ENCODE results near the gene MAN1A1. TPM values are rescaled to one million over a fixed set of nuclear protein-coding genes. Genes with fewer than 3 reads are reported as not detected.

Gene MAN1A1
- total RNA-seq, 2 donors from 2014 or later = 25.2 to 26.6 TPM

DNA sequence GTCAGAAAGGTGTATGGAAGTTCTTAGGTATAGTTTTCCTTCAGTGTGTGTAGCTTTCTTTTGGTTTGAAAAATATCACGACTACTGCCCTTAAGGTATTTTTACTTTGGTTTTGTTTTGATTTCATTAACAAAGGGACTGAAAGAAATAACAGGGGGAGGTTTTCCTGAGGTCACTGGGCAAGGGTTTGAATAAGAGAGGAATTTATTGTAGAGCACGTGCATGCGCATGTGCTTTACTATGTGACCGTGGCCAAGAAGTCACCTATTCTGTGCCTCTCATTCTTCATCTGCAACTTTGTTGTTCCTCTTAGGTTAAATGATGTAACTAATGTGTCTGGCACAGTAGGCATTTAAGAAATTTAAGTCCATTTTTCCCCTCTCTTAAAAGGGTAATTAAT lies 4.1 kb upstream of the MAN1A1 start:
- H3K27ac Mint-ChIP-seq = no peak overlapping the region
- no peak overlapping the region for H3K4me3 Mint-ChIP-seq

DNA sequence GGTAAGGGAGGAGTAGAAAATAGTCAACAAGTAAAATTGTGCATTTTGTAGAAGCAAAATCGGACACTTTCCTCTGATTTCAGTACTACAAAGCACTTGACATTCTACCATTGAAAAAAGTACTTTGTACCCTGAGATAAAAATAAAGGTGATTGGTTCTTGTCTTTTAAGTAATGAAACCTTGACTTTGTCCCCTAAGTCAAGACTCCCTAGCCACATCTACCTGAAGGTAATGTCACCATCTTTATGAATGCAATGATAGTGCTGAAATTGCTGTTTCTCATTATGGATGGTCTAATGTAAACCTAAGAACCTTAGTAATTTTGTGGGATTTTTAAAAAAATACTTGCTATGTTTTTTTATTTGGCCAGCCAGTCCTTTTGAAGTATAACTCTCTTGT lies 2.4 kb upstream of the MAN1A1 start:
- Mint-ChIP-seq H3K36me3 (ENCODE audit: insufficient read depth in 2 of 2) (peaks cover 7 to 8% of the 10 kb centered on the region in 2 donors), H3K4me1 (ENCODE audit: low read depth) (peaks cover 42% of the 10 kb centered on the region), H3K27ac (no peak overlapping the region), H3K4me3 (peak overlapping the region; percentile 17 to 53), H3K27me3 (ENCODE audit: low read depth) (no peaks in the 10 kb centered on the region), H3K9me3 (no peaks in the 10 kb centered on the region)
- no peak for ATAC-seq (replicated peaks in 1 of 2)
- no peak for DNase-seq

More for the DNA sequence above, 4.1 kb upstream of the MAN1A1 start:
- no peak for ATAC-seq (replicated peaks in 1 of 2)
- Mint-ChIP-seq H3K9me3 (no peaks in the 10 kb centered on the region), H3K27me3 (ENCODE audit: low read depth) (no peaks in the 10 kb centered on the region), H3K36me3 (ENCODE audit: insufficient read depth in 2 of 2) (peaks cover 4% of the 10 kb centered on the region in 2 donors), H3K4me1 (ENCODE audit: low read depth) (peaks cover 30% of the 10 kb centered on the region)
- DNase-seq = no peak

DNA sequence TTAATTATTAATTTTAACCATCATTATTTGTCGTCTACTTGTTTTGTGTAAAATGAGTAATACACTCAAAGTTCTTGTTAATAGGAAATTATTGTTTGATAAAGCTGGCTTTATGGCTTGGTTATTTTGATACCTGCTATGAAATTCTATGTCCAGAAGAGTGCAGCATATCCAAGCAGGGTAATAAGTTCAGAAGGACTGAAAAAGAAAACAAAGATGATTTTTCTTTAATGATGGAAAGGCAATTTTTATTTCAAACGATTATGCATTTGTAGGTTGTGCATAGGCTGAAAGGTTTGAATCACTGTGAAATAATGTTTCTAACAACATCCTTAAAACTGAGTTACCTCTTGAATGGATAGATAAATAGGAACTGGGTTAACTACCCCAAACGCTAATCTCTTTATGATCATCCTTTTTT lies 1.4 kb upstream of the MAN1A1 start:
- H3K4me3 Mint-ChIP-seq = peak overlapping the region; percentile 88 to 94
- peaks cover 7 to 8% of the 10 kb centered on the region in 2 donors for H3K36me3 Mint-ChIP-seq (ENCODE audit: insufficient read depth in 2 of 2)
- ATAC-seq (replicated peaks in 1 of 2) (no peak), DNase-seq (no peak)
- H3K27ac Mint-ChIP-seq = peak overlapping the region; percentile 95
- peaks cover 53% of the 10 kb centered on the region for H3K4me1 Mint-ChIP-seq (ENCODE audit: low read depth)
- no peaks in the 10 kb centered on the region for H3K9me3 Mint-ChIP-seq
- H3K27me3 Mint-ChIP-seq (ENCODE audit: low read depth) = no peaks in the 10 kb centered on the region

DNA sequence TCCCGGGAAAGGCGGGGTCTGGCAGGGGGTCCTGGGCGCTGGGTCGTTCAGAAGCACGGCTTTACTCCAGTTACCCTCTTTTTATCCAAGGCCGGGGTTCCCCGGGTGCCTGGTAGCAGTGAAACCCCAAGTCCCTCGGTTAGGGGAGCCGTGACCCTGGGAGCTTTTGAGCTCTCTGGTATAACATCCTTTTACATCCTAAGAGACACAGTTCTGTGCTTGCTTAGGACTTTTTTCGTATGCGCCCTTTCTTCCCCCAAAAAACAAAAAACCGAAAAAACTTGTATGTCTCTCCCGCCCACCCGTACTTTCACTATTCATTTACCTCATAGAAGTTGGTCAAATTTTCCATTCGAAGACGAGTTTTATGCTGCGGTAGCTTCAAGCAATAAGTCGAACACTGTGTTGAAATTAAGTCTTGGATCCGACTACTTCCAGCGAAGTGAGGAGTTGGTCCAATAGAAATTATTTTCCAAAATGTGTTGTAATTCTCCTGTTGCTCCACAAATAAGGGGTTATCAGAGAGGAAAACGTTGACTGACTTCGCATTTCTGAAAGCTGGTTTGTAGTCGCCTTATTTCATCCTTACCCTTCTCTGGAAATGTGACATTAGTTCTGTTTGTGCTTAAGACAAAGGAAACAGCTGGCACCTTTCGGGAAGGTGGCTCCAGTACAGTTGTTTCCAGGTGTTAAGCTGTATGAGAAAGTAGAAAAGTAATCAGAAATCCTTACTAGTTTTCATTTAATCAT lies 816 bp upstream of the MAN1A1 start:
- ATAC-seq (replicated peaks in 1 of 2) = peak; percentile 30 to 58
- H3K27me3 Mint-ChIP-seq (ENCODE audit: low read depth) = no peaks in the 10 kb centered on the region
- peak overlapping the region; percentile 95 for H3K27ac Mint-ChIP-seq
- H3K9me3 Mint-ChIP-seq = no peaks in the 10 kb centered on the region
- peaks cover 58% of the 10 kb centered on the region for H3K4me1 Mint-ChIP-seq (ENCODE audit: low read depth)
- peaks cover 7% of the 10 kb centered on the region in 2 donors for H3K36me3 Mint-ChIP-seq (ENCODE audit: insufficient read depth in 2 of 2)
- peak overlapping the region; percentile 88 to 94 for H3K4me3 Mint-ChIP-seq
- peak; percentile 65 to 69 for DNase-seq

DNA sequence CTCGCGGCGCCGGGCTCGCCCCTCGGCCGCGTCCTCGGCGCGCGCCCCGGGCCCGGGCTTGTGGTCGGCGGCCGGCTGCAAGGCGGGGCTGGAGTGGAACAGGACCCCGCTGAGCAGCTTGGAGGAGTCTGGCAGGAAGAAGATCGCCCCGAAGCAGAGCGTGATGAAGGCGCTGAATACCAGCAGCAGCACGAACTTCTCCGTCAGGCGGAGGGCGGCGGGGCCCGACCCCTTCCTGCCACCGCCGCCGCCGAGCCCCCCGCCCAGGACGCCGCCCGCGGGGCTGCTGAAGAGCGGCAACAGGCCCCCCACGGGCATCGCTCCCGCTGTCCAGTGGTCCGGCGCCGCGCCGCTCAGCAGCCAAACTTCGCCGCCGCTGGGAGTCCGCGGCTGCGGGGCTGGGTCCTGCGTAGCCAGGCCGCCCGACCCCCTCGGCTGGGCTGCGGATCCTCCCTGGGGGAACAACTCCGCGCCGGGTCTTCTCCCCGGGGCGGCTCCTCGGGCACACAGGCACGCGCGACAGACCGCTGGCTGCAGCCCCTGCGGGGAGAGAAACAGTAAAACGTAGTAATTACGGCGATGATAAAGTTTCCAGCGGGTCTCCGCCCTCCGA lies 707 bp downstream of the MAN1A1 start:
- Mint-ChIP-seq H3K4me1 (ENCODE audit: low read depth) (peaks cover 69% of the 10 kb centered on the region), H3K4me3 (peak overlapping the region; percentile 93 to 94), H3K9me3 (no peaks in the 10 kb centered on the region), H3K27me3 (ENCODE audit: low read depth) (no peaks in the 10 kb centered on the region), H3K36me3 (ENCODE audit: insufficient read depth in 2 of 2) (peaks cover 6 to 7% of the 10 kb centered on the region in 2 donors), H3K27ac (peak overlapping the region; percentile 38)
- DNase-seq (peak; percentile 44 to 49), ATAC-seq (replicated peaks in 1 of 2) (peak in 1 of 2 donors; percentile 14)

DNA sequence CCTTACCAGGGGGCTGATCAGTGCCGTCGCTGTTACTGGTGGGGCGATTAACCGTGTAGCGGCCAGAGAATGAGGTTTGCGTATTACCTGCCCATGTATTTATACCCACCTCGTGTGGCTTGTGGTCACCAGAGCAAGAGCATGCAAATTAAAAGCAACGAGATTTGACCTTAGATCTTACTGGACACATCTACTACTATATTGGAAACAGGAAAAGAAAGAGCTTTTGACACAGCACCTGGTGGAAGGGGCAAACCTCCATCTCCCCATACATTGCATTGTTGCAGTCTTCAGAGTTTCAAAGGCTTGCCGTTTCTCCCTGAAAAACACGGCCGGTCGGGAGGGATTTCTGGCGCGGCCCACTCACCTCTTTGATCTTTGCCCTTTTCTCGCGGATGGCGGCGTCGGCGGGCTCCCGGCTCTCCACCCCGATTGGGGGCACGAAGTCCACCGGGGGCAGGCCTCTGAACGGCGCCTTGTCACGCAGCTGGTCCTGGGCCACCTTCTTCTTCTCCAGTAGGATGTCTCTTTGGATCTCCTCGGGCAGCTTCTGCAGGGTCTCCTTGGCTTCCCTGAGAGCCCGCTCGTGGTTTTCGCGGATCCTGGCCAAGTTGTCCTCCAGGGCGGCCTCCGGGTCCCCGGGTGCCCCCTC lies 1.3 kb downstream of the MAN1A1 start:
- ATAC-seq (replicated peaks in 1 of 2) = no peak
- H3K27me3 Mint-ChIP-seq (ENCODE audit: low read depth) = no peaks in the 10 kb centered on the region
- peaks cover 6 to 7% of the 10 kb centered on the region in 2 donors for H3K36me3 Mint-ChIP-seq (ENCODE audit: insufficient read depth in 2 of 2)
- H3K9me3 Mint-ChIP-seq = no peaks in the 10 kb centered on the region
- peaks cover 70% of the 10 kb centered on the region for H3K4me1 Mint-ChIP-seq (ENCODE audit: low read depth)
- peak overlapping the region; percentile 88 to 93 for H3K4me3 Mint-ChIP-seq
- peak overlapping the region; percentile 62 for H3K27ac Mint-ChIP-seq
- DNase-seq = peak; percentile 53 to 59

DNA sequence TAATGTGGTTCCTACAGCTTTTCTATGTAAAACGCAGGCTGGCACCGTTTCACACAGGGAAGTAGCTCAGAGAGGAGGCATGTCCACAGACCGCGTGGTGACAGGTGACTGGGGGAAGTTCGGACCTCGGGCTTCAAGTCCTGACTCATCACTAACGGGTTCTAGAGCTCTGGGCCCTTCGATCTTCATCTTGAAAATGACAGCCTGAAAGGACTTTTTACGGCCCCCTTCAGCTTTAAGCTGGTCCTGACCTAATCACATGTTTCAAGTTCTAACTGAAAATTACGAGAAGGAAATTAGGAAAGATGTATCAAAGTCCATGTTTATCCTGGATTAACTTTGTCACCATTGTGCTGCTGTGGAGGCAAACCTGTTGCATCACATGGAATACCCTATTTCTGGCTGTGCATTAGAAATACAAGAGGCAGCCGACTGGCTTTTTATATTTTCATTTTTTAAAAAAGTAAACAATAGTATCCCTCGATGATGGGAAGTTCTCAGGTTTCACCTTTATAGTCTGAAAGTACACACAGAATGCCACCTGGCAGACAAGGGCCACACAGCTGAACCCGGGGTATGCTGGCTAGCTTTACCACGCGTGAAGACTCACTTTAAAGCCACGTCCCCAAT lies 2.0 kb downstream of the MAN1A1 start:
- peaks cover 6 to 7% of the 10 kb centered on the region in 2 donors for H3K36me3 Mint-ChIP-seq (ENCODE audit: insufficient read depth in 2 of 2)
- H3K27me3 Mint-ChIP-seq (ENCODE audit: low read depth) = no peaks in the 10 kb centered on the region
- H3K4me3 Mint-ChIP-seq = peak overlapping the region; percentile 88 to 93
- DNase-seq = peak; percentile 48 to 53
- no peaks in the 10 kb centered on the region for H3K9me3 Mint-ChIP-seq
- peaks cover 73% of the 10 kb centered on the region for H3K4me1 Mint-ChIP-seq (ENCODE audit: low read depth)
- H3K27ac Mint-ChIP-seq = peak overlapping the region; percentile 62
- ATAC-seq (replicated peaks in 1 of 2) = no peak

DNA sequence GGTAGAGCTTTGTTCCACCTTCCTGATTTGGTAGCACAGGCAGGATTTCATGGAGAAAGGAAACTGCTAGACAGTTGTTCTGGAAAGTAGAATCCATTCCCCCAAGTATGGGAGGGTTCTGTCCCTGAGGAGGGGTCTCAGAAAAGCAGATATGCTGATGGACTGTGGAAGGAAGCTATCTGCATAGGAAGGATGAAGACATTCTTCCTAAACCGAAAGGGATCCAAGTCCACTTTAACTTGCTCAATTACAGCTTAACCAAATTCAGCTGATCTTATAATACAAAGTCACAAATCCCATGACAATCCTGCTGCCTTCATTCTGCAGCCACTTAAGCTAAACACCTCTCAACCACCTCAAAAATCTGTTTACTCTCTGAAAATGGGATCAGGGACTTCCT lies 2.6 kb downstream of the MAN1A1 start:
- H3K27me3 Mint-ChIP-seq (ENCODE audit: low read depth) = no peaks in the 10 kb centered on the region
- H3K4me3 Mint-ChIP-seq = peak overlapping the region; percentile 88 to 93
- peaks cover 7 to 8% of the 10 kb centered on the region in 2 donors for H3K36me3 Mint-ChIP-seq (ENCODE audit: insufficient read depth in 2 of 2)
- H3K9me3 Mint-ChIP-seq = no peaks in the 10 kb centered on the region
- ATAC-seq (replicated peaks in 1 of 2) (no peak), DNase-seq (no peak)
- H3K4me1 Mint-ChIP-seq (ENCODE audit: low read depth) = peaks cover 69% of the 10 kb centered on the region
- peak overlapping the region; percentile 62 for H3K27ac Mint-ChIP-seq

DNA sequence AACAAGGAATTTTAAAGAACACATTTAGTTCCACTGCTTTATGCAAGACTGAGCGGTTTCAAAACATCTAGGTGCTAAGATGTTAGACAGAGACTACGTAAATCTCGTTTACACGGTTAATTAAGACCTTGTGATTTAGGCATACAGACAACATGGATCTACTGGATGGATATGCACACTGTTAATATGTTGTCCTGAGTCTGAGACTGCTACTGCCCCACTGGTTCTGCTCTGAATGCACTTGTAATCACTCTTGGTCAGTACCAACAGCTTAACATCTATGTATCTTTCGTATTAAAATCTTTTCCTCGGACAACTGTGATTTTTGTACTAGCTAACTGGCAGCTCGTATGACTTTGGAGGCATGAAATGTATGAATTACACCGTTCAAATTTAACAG lies 3.1 kb downstream of the MAN1A1 start:
- Mint-ChIP-seq H3K27me3 (ENCODE audit: low read depth) (no peaks in the 10 kb centered on the region), H3K9me3 (no peaks in the 10 kb centered on the region), H3K4me1 (ENCODE audit: low read depth) (peaks cover 64% of the 10 kb centered on the region), H3K27ac (no peak overlapping the region), H3K36me3 (ENCODE audit: insufficient read depth in 2 of 2) (peaks cover 7 to 9% of the 10 kb centered on the region in 2 donors), H3K4me3 (peak overlapping the region; percentile 88 to 93)
- no peak for ATAC-seq (replicated peaks in 1 of 2)
- DNase-seq = no peak

DNA sequence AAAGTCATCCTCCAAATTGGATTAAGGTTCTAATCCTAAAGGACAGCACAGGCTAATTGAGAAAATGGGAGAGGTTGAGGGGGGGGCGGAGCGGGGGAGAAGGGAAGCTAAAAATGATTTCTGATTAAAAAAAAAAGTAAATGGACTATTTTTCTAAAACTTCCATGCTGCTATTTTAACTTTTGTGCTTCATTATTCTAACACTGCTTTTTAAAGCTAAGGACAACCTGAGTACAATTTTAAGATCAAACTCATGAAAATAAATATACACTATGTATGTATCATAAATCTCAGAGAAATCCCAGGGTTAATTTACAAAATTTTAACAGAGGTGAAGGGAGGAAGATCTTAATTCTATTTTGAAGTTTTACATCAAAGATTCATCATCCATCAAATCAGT lies 4.4 kb downstream of the MAN1A1 start:
- no peak for ATAC-seq (replicated peaks in 1 of 2)
- H3K4me3 Mint-ChIP-seq = peak overlapping the region; percentile 88 to 93
- no peaks in the 10 kb centered on the region for H3K27me3 Mint-ChIP-seq (ENCODE audit: low read depth)
- H3K4me1 Mint-ChIP-seq (ENCODE audit: low read depth) = peaks cover 67% of the 10 kb centered on the region
- DNase-seq = no peak
- no peaks in the 10 kb centered on the region for H3K9me3 Mint-ChIP-seq
- no peak overlapping the region for H3K27ac Mint-ChIP-seq
- H3K36me3 Mint-ChIP-seq (ENCODE audit: insufficient read depth in 2 of 2) = peaks cover 4 to 7% of the 10 kb centered on the region in 2 donors

DNA sequence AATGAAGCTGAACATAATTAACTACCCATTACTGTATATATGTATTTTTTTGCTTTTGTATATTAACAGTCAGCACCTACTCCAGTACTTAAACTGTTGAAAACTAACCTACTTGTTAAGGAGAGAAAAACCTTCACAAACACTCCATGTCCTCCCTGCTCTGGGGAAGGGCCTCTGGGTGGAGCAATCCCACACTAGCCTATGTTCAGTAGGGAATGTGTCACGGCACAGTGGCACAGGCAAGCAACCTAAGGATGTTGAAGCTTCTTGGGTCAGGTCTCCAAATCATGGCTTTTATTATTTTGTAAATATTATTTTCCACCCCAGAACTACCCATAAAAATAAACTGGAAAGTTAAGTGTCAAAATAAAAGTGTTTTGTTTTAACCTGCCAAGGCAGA lies 5.3 kb downstream of the MAN1A1 start:
- peaks cover 68% of the 10 kb centered on the region for H3K4me1 Mint-ChIP-seq (ENCODE audit: low read depth)
- peak overlapping the region; percentile 24 to 69 for H3K4me3 Mint-ChIP-seq
- H3K27ac Mint-ChIP-seq = no peak overlapping the region
- DNase-seq = no peak
- no peaks in the 10 kb centered on the region for H3K9me3 Mint-ChIP-seq
- no peaks in the 10 kb centered on the region for H3K27me3 Mint-ChIP-seq (ENCODE audit: low read depth)
- ATAC-seq (replicated peaks in 1 of 2) = no peak
- peaks cover 3 to 7% of the 10 kb centered on the region in 2 donors for H3K36me3 Mint-ChIP-seq (ENCODE audit: insufficient read depth in 2 of 2)

DNA sequence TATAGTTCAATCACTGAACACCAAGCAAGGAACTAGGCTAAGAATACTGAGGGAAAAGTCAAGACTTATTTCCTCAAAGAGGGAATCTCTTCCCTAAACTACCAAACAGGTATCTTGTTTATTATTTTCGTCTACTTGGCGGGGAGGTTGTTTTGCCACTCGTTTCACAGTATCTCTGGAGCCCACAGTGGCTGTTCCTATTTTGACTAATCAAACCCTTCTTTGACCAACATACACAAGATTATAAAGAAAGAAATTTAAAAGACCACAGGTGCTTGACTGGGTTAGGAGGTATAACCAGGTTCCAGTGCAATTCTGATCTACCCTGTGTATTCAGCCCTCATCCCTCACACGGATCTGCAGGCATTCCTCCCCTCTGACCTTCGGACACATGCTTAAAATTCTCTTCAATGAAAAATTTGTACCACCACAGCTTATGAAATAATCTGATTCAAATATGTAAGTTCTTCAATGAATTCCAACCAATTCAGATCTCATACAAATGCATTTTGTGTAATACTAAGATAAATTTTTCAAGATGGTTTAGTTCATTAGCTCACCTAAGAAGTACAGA lies 5.9 kb downstream of the MAN1A1 start:
- no peaks in the 10 kb centered on the region for H3K27me3 Mint-ChIP-seq (ENCODE audit: low read depth)
- peak; percentile 16 to 22 for ATAC-seq (replicated peaks in 1 of 2)
- DNase-seq = no peak
- peaks cover 3 to 10% of the 10 kb centered on the region in 2 donors for H3K36me3 Mint-ChIP-seq (ENCODE audit: insufficient read depth in 2 of 2)
- H3K27ac Mint-ChIP-seq = peak overlapping the region; percentile 87
- peaks cover 73% of the 10 kb centered on the region for H3K4me1 Mint-ChIP-seq (ENCODE audit: low read depth)
- H3K4me3 Mint-ChIP-seq = peak overlapping the region in 1 of 2 donors; percentile 69
- no peaks in the 10 kb centered on the region for H3K9me3 Mint-ChIP-seq
